Kidney (tissue), 14 donors: ENCODE measurements around the gene EDEM1. TPM values are rescaled to one million over a fixed set of nuclear protein-coding genes. Genes with fewer than 3 reads are reported as not detected.

Experiments used
- DNase-seq, 5 donors: peaks; one replicate each; pipeline ENCODE4 v3.0.0-alpha.2; 2013 to 2020
- FAIRE-seq: peaks from 2 replicates; lab custom pipeline; 2012; peaks lifted over from hg19 to GRCh38; lab: Jason Lieb, UNC
- H3K27ac ChIP-seq, 2 donors: one replicate each; pipeline ENCODE4 v1.7.0; 2013; ENCODE audit warnings: low read depth in 2 of 2, low read length in 2 of 2, inconsistent platforms in 1 of 2
- H3K27me3 ChIP-seq: one replicate; pipeline ENCODE4 v1.7.1; 2013; ENCODE audit warnings: low read length, inconsistent platforms; ENCODE audit not compliant: control insufficient read depth, insufficient read depth
- H3K36me3 ChIP-seq, 3 donors: one replicate each; pipeline versions ENCODE4 v1.7.0 to v1.7.1; 2013; ENCODE audit warnings: low read length in 3 of 3, control low read depth in 1 of 3, inconsistent platforms in 1 of 3; ENCODE audit not compliant: insufficient read depth in 3 of 3, control insufficient read depth in 2 of 3
- H3K4me1 ChIP-seq, 3 donors: one replicate each; pipeline versions ENCODE4 v1.7.0 to v1.7.1; 2013; ENCODE audit warnings: low read length in 3 of 3, inconsistent platforms in 1 of 3, low read depth in 1 of 3; ENCODE audit not compliant: control insufficient read depth in 2 of 3, insufficient read depth in 2 of 3
- H3K4me3 ChIP-seq, 3 donors: one replicate each; pipeline versions ENCODE4 v1.7.0 to v1.8.1; 2013; ENCODE audit warnings: low read length in 3 of 3, control low read depth in 1 of 3, inconsistent platforms in 1 of 3
- H3K9ac ChIP-seq, 3 donors: one replicate each; pipeline versions ENCODE4 v1.7.0 to v1.7.1; 2013; ENCODE audit warnings: low read length in 3 of 3, control low read depth in 1 of 3, inconsistent platforms in 1 of 3
- H3K9me3 ChIP-seq, 3 donors: one replicate each; pipeline versions ENCODE4 v1.7.0 to v1.7.1; 2013; ENCODE audit warnings: low read length in 3 of 3, control low read depth in 1 of 3, inconsistent platforms in 1 of 3; ENCODE audit not compliant: control insufficient read depth in 2 of 3, insufficient read depth in 1 of 3
- CTCF ChIP-seq: IDR thresholded peaks from 3 replicates; pipeline ENCODE4 v1.5.1; 2012; ENCODE audit warnings: mild to moderate bottlenecking, moderate library complexity, borderline replicate concordance; ENCODE audit not compliant: insufficient read depth; ENCODE audit errors: extremely low read depth
- intact Hi-C: fragments of 100-400 bp; cut with DNase I; formaldehyde crosslinking; loops from one replicate; pipeline ENCODE4 v1.11.1; 2022
- polyA plus RNA-seq: library from polyadenylated mRNA; stranded (reverse); fragments of 350-450 nt; fragmentation: Illumina TruSeq; extraction: RNeasy Lipid Tissue Mini Kit (QIAGEN cat#74804); gene quantifications from one replicate; pipeline ENCODE4 v1.2.3, GENCODE V29; 2014; ENCODE audit warnings: low read depth, low replicate concordance; ENCODE audit not compliant: insufficient read depth
- total RNA-seq: library from RNA; stranded (reverse); fragmentation: NEBNext Ultra II Directional; extraction: Animal tissue kit (Norgen Biotek cat#: 25700); gene quantifications from one replicate; pipeline ENCODE4 v1.2.1, GENCODE V29; 2021
- donor health status: control.
- donor health status: control.
- donor health status: control.
- donor health status: control.
- donor health status: control.
- donor health status: DM: yes; HTN: yes; CAD: no.
- donor health status: Normal renal cell carcinoma (clear cell type).

Gene EDEM1
- total and polyA plus RNA-seq, 2 donors from 2014 or later, result 5.5 to 47.5 TPM

- intact Hi-C loops, result no loop called here
- H3K4me3 ChIP-seq, result no peak overlapping the region
- no peak for FAIRE-seq
- no peaks in the 10 kb centered on the region for H3K36me3 ChIP-seq
- TF ChIP-seq CTCF, result no peak
- no peaks in the 10 kb centered on the region for H3K27me3 ChIP-seq
- H3K27ac ChIP-seq, result no peak overlapping the region
- H3K4me1 ChIP-seq, result peaks cover 0 to 4% (median 0%) of the 10 kb centered on the region in 3 donors
- no peak for DNase-seq
- H3K9ac ChIP-seq, result no peak overlapping the region
- H3K9me3 ChIP-seq, result no peaks in the 10 kb centered on the region
Observed at GRCh38 chr3:5255404-5256344, 68.2 kb downstream of the EDEM1 start.

DNA sequence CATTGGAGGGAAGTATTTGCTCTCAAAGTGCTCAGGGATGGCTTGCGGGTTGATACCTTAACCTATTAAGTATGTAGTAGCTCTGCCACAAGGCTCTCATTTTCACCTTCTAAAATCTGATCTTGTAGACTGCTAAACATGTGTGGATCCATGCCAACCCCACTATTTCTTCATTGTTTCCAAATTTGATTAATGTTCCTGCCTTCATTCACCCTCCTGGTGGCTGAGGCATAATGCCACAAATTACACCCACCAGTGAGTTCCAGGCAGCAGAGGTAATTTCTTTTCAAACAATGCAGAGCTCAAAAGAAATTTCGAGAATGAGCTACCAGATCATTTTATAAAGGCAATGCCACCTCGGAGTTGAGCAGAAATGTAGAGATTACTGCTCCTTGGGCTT, 71.0 kb downstream of the EDEM1 start:
- DNase-seq (no peak), FAIRE-seq (no peak)
- no peak overlapping the region for H3K4me3 ChIP-seq
- no peak for TF ChIP-seq CTCF
- H3K9me3 ChIP-seq, result no peaks in the 10 kb centered on the region
- peaks cover 0 to 4% (median 0%) of the 10 kb centered on the region in 3 donors for H3K4me1 ChIP-seq
- no peaks in the 10 kb centered on the region for H3K36me3 ChIP-seq
- H3K27me3 ChIP-seq, result no peaks in the 10 kb centered on the region
- H3K27ac ChIP-seq, result no peak overlapping the region
- H3K9ac ChIP-seq, result no peak overlapping the region
- intact Hi-C loops, result no loop called here

DNA sequence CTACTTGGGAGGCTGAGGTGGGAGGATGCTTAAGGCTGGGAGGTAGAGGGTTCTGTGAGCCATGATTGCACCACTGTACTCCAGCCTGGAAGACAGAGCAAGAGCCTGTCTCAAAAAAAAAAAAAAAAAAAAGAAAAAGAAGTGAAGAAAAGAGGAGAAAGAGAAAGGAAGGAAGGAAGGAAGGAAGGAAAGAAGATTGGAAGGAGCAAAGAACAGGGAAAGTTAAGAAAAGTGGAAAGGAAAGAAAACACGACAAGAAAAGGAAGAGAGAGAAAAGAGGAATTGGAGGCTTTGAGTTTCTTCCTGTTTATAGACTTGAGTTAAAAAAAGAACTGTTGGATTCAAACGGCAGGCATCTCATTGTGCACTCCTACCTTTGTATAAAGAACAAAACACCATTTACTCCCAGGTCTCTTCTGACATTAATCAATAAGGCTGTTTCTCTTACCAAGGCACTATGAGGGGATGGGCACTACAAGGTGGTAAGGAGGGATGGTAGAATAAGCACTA, 73.5 kb downstream of the EDEM1 start:
- FAIRE-seq (no peak), DNase-seq (no peak)
- Histone ChIP-seq H3K9me3 (no peaks in the 10 kb centered on the region), H3K27ac (no peak overlapping the region), H3K4me3 (no peak overlapping the region), H3K4me1 (no peaks in the 10 kb centered on the region), H3K36me3 (no peaks in the 10 kb centered on the region), H3K27me3 (no peaks in the 10 kb centered on the region), H3K9ac (no peak overlapping the region)
- TF ChIP-seq CTCF, result no peak
- intact Hi-C loops, result no loop called here
